K562 (cell line): ENCODE measurements around the gene CEP128. TPM values are rescaled to one million over a fixed set of nuclear protein-coding genes. Genes with fewer than 3 reads are reported as not detected.

Source experiments
- ATAC-seq: fragments of 200-7000 bp; cut with Tn5 transposase; 3 replicates; pipeline ENCODE4 v1.9.1; 2020; ENCODE audit warnings: moderate library complexity
- BruUV-seq: library from RNA; stranded (reverse); fragments of 400-500 nt; replicated peaks from 2 replicates; lab custom pipeline; 2021; lab: Mats Ljungman, UMichigan
- CTCF ChIA-PET: fragments of 300-600 bp; formaldehyde crosslinking; extraction: SDS; loops from one replicate; lab custom pipeline; 2021; ENCODE audit warnings: low intra/inter-chr PET ratio; lab: Yijun Ruan, JAX
- POLR2A ChIA-PET: fragments of 300-600, 350-650 bp; sonication (Branson Sonifier 250); formaldehyde crosslinking; extraction: SDS; loops from one replicate; lab custom pipeline; 2021; ENCODE audit warnings: antibody characterized with exemption, inconsistent platforms; lab: Yijun Ruan, JAX
- DNase-seq, 4 experiments: peaks; one replicate each; pipeline versions ENCODE4 v3.0.0 to v3.0.0-alpha.2; 2011 to 2018; ENCODE audit warnings: low spot score in 3 of 4, mixed read lengths in 3 of 4; ENCODE audit errors: extremely low read depth in 1 of 4
- FAIRE-seq: peaks from 2 replicates; lab custom pipeline; 2011; peaks lifted over from hg19 to GRCh38; lab: Jason Lieb, UNC
- H2AFZ ChIP-seq: 2 replicates; pipeline ENCODE4 v1.6.0; 2011; ENCODE audit warnings: low read depth, low read length, control low read depth, inconsistent platforms
- H3K27ac ChIP-seq: fragments of 200-600 bp; 3 replicates; pipeline ENCODE4 v1.8.0; 2011; ENCODE audit warnings: low read depth, mild to moderate bottlenecking, control low read depth, inconsistent platforms, low read length, moderate library complexity, mixed read lengths; ENCODE audit errors: extremely low read depth
- H3K27me3 ChIP-seq, 2 experiments: fragments of 300-600 bp in 1 of 2; 2 replicates in 1 of 2; 3 replicates in 1 of 2; pipeline versions ENCODE4 v1.6.0 to v1.8.0; 2011; ENCODE audit warnings: inconsistent platforms in 2 of 2, low read length in 2 of 2, mild to moderate bottlenecking in 1 of 2, mixed read lengths in 1 of 2, moderate library complexity in 1 of 2; ENCODE audit not compliant: control insufficient read depth in 2 of 2, insufficient read depth in 2 of 2
- H3K36me3 ChIP-seq: fragments of 300-600 bp; 3 replicates; pipeline ENCODE4 v1.8.0; 2011; ENCODE audit warnings: mild to moderate bottlenecking, low read length, inconsistent platforms; ENCODE audit not compliant: control insufficient read depth, insufficient read depth
- H3K4me1 ChIP-seq, 2 experiments: fragments of 200-600 bp in 1 of 2; replicated peaks in 1 of 2; 2 replicates in 1 of 2; 3 replicates in 1 of 2; pipeline versions ENCODE4 v1.5.1 to v1.8.0; 2011; ENCODE audit warnings: inconsistent platforms in 2 of 2, low read length in 2 of 2, mild to moderate bottlenecking in 1 of 2, mixed read lengths in 1 of 2, moderate library complexity in 1 of 2; ENCODE audit not compliant: control insufficient read depth in 2 of 2, insufficient read depth in 2 of 2
- H3K4me2 ChIP-seq: 2 replicates; pipeline ENCODE4 v1.6.1; 2011; ENCODE audit warnings: low read length, control low read depth, inconsistent platforms, mixed read lengths; ENCODE audit not compliant: insufficient read depth
- H3K4me3 ChIP-seq: fragments of 200-600 bp; sonication (generic), shearing (Covaris generic); 2 replicates; pipeline ENCODE4 v1.5.1; 2016; ENCODE audit warnings: control low read depth, inconsistent platforms
- H3K79me2 ChIP-seq: fragments of 200-600 bp; 3 replicates; pipeline ENCODE4 v1.8.0; 2011; ENCODE audit warnings: low read length, inconsistent platforms; ENCODE audit not compliant: control insufficient read depth, insufficient read depth
- H3K9ac ChIP-seq, 2 experiments: 2 replicates each; pipeline versions ENCODE4 v1.6.0 to v1.6.1; 2011; ENCODE audit warnings: low read depth in 2 of 2, low read length in 2 of 2, control low read depth in 1 of 2, inconsistent platforms in 1 of 2, mild to moderate bottlenecking in 1 of 2, mixed read lengths in 1 of 2; ENCODE audit not compliant: insufficient read depth in 1 of 2
- H3K9me1 ChIP-seq: one replicate; pipeline ENCODE4 v1.6.0; 2011; ENCODE audit warnings: inconsistent platforms, mild to moderate bottlenecking, low read length, moderate library complexity; ENCODE audit not compliant: control insufficient read depth, insufficient read depth
- H3K9me3 ChIP-seq: replicated peaks from 2 replicates; pipeline ENCODE4 v1.5.1; 2011; ENCODE audit warnings: low read depth, low read length, inconsistent platforms; ENCODE audit not compliant: control insufficient read depth, insufficient read depth
- H4K20me1 ChIP-seq: replicated peaks from 2 replicates; pipeline ENCODE4 v1.6.1; 2011; ENCODE audit warnings: low read length, inconsistent platforms, mixed read lengths; ENCODE audit not compliant: control insufficient read depth, insufficient read depth
- ETV6 ChIP-seq, 3 experiments: fragments of 150-350 bp in 1 of 3; sonication (generic) in 1 of 3; formaldehyde crosslinking in 1 of 3; IDR thresholded peaks; 2 replicates each; pipeline versions ENCODE4 v1.6.1 to v1.8.0; 2014 to 2022; ENCODE audit warnings: borderline replicate concordance in 2 of 3, low read depth in 2 of 3, antibody characterized with exemption in 1 of 3, low read length in 1 of 3, mild to moderate bottlenecking in 1 of 3, missing genetic modification reagents in 1 of 3
- POLR2H ChIP-seq: IDR thresholded peaks from 2 replicates; pipeline ENCODE4 v1.6.1; 2016; ENCODE audit warnings: missing genetic modification characterization, low read depth, mild to moderate bottlenecking, control low read depth, missing compliant biosample characterization, moderate library complexity
- SMAD4 ChIP-seq: fragments of 250-450 bp; sonication (Bioruptor Pico); conservative IDR thresholded peaks from 2 replicates; pipeline ENCODE4 v1.8.0; 2021; ENCODE audit warnings: inconsistent platforms, mild to moderate bottlenecking, moderate library complexity
- ZNF354B ChIP-seq: fragments of 250-450 bp; sonication (Bioruptor Pico); IDR thresholded peaks from 2 replicates; pipeline ENCODE4 v1.4.0; 2020
- ZNF507 ChIP-seq: conservative IDR thresholded peaks from 2 replicates; pipeline ENCODE4 v1.6.1; 2017; ENCODE audit warnings: missing genetic modification characterization, missing compliant biosample characterization
- WGBS: fragments of 100-300 bp; shearing (Covaris generic); methylation state at CpG from one replicate; pipeline ENCODE4 v1.1.6; 2016; ENCODE audit warnings: low coverage, mixed read lengths; ENCODE audit not compliant: insufficient coverage; ENCODE audit errors: missing lambda C conversion rate; 5-methylcytosine and 5-hydroxymethylcytosine counted together
- in situ Hi-C: fragments of 300-500 bp; cut with MboI; formaldehyde crosslinking; loops from 4 replicates; pipeline ENCODE4 v1.15.0; 2018; ENCODE audit warnings: inconsistent platforms, mixed read lengths
- intact Hi-C: fragments of 100-400 bp; cut with micrococcal nuclease; formaldehyde crosslinking; loops from 2 replicates; pipeline ENCODE4 v1.14.2; 2022
- polyA plus RNA-seq, 8 experiments: library from polyadenylated mRNA; depleted of rRNA in 4 of 8; stranded (reverse) in 5 of 8; unstranded in 3 of 8; fragments of >200 nt; fragmentation: Nextera tagmentation in 2 of 8; fragmentation: Illumina TruSeq in 1 of 8; extraction: Ambion mirVana in 2 of 8; extraction: Trizol in 1 of 8; gene quantifications; 2 replicates each; pipeline versions ENCODE4 v1.2.1 to v1.2.3, GENCODE V29; 2011 to 2014; ENCODE audit warnings: inconsistent platforms in 1 of 8, missing spikeins in 1 of 8
- total RNA-seq, 7 experiments: library from RNA; depleted of rRNA in 6 of 7; stranded (reverse); fragments of >200 nt in 6 of 7; fragmentation: Illumina TruSeq in 2 of 7; extraction: Trizol in 2 of 7; gene quantifications; 2 replicates each; pipeline versions ENCODE4 v1.2.1 to v1.2.3, GENCODE V29; 2011 to 2021; ENCODE audit warnings: low replicate concordance in 1 of 7
- TF ChIP-seq, protein P1 (sequence below): fragments of 250-450 bp; sonication (Bioruptor Pico); IDR thresholded peaks from 2 replicates; pipeline ENCODE4 v1.8.0; 2021; ENCODE audit warnings: moderate library complexity, mild to moderate bottlenecking, inconsistent platforms

The CEP128 gene
- total and polyA plus RNA-seq, 9 of the 15 experiments (the other 6 are each of a cell fraction or from before 2014, with no cell fraction given) = 2.3 to 9.2 (median 4.6) TPM

DNA sequence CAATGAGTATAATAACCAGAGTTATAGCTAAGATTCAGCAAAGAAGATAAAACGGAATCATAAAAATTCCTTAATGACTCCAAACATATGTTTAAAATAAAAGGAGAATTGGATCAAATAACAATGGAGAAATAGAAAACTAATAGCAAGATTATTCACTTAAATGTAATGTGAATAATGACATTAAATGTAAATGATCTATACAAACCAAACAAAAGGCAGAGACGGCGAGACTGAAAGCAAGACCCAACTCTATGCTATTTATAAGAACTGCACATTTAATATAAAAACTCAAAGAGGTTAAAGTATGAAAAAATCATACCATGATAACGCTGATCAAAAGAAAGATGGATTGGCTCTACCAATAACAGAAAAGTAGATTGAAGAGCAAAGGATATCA lies 10.0 kb upstream of the CEP128 start:
- CTCF ChIA-PET = no interaction called here
- FAIRE-seq = no peak
- POLR2A ChIA-PET = no interaction called here

DNA sequence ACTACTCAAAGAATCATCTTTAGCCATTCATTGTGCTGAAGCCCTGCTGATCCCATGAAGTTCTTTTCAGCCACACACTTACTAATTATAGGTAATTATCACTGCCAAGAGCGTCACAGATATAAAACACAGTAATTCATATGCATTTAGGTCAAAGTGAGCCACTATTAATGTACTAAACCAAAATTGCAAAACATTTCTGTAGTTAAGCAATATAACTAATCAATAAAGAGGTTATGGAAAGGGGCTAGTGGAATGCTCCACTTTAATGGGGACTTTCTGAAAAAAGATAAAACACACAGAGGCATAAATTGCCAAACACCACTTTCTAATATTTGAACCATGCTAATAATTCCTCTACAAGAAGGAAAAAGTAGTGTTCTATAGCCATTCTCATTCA lies 6.8 kb upstream of the CEP128 start:
- Histone ChIP-seq H3K4me3 (no peak overlapping the region), H3K4me2 (no peak overlapping the region), H3K9me3 (no peaks in the 10 kb centered on the region), H3K9me1 (no peaks in the 10 kb centered on the region), H3K27me3 (no peaks in the 10 kb centered on the region), H3K36me3 (no peaks in the 10 kb centered on the region; the same call in 2 of the 3 replicates), H3K9ac (no peak overlapping the region), H3K4me1 (no peaks in the 10 kb centered on the region), H4K20me1 (no peaks in the 10 kb centered on the region), H2AFZ (no peak overlapping the region), H3K79me2 (no peaks in the 10 kb centered on the region), H3K27ac (no peak overlapping the region)
- POLR2A ChIA-PET = no interaction called here
- CTCF ChIA-PET = no interaction called here
- DNase-seq (no peak), FAIRE-seq (no peak), ATAC-seq (no peak)
- intact Hi-C loops = no loop called here
- TF ChIP-seq POLR2H (tag) = no peak
- TF ChIP-seq, protein P1, sequence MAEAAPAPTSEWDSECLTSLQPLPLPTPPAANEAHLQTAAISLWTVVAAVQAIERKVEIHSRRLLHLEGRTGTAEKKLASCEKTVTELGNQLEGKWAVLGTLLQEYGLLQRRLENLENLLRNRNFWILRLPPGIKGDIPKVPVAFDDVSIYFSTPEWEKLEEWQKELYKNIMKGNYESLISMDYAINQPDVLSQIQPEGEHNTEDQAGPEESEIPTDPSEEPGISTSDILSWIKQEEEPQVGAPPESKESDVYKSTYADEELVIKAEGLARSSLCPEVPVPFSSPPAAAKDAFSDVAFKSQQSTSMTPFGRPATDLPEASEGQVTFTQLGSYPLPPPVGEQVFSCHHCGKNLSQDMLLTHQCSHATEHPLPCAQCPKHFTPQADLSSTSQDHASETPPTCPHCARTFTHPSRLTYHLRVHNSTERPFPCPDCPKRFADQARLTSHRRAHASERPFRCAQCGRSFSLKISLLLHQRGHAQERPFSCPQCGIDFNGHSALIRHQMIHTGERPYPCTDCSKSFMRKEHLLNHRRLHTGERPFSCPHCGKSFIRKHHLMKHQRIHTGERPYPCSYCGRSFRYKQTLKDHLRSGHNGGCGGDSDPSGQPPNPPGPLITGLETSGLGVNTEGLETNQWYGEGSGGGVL (CRISPR knock-in tag) = no peak
- no peak for TF ChIP-seq SMAD4
- in situ Hi-C loops = no loop called here
- BruUV-seq = no TSS peak
- 13% methylated on average over 1 of the region's 1 CpG for WGBS

More for the DNA sequence above, 10.0 kb upstream of the CEP128 start:
- H2AFZ ChIP-seq = no peak overlapping the region
- no peak overlapping the region for H3K27ac ChIP-seq
- no peaks in the 10 kb centered on the region for H3K9me3 ChIP-seq
- no peak for DNase-seq
- intact Hi-C loops = loop anchor here (10.0 kb wide), 1 partner anchor 313 kb away; no protein-coding TSS in a partner anchor
- H3K79me2 ChIP-seq = no peaks in the 10 kb centered on the region
- H3K36me3 ChIP-seq = no peaks in the 10 kb centered on the region
- TF ChIP-seq ZNF507 = peak; percentile 91
- no peak for TF ChIP-seq ETV6 (IDR thresholded peaks at IDR 0.05; ENCODE audit: borderline replicate concordance in 1 of 2, low read depth in 2 of 2, low read length in 1 of 2)
- no peak for TF ChIP-seq ETV6 (CRISPR knock-in tag; IDR thresholded peaks at IDR 0.05; ENCODE audit: borderline replicate concordance)
- 0 out of 2 replicates have a peak, but pooled peaks have one; percentile 34 for TF ChIP-seq ZNF354B (CRISPR knock-in tag)
- no peak overlapping the region for H3K4me2 ChIP-seq
- WGBS = 13% methylated on average over 4 of the region's 4 CpGs
- no peaks in the 10 kb centered on the region for H3K9me1 ChIP-seq
- no peak overlapping the region for H3K9ac ChIP-seq
- no TSS peak for BruUV-seq
- H3K27me3 ChIP-seq = peaks cover 0 to 5% of the 10 kb centered on the region in 2 experiments; a peak in 1 of 5 replicates
- H3K4me3 ChIP-seq = no peak overlapping the region
- in situ Hi-C loops = no loop called here
- ATAC-seq = no peak
- H4K20me1 ChIP-seq = no peaks in the 10 kb centered on the region
- peaks cover 0 to 9% of the 10 kb centered on the region in 2 experiments; a peak in 3 of 5 replicates for H3K4me1 ChIP-seq
